Mesenchymal stem cell (in vitro differentiated cells and primary cell): ENCODE data around the gene BPGM.
"Not testable (repeated sequence)": the region's sequence is repeated elsewhere in the genome, so short reads cannot be mapped to it uniquely, and the experiment has no call there.

ENCODE experiments used
- DNase-seq: peaks from one replicate; pipeline ENCODE4 v3.0.0-alpha.2; 2013
- H2AFZ ChIP-seq: one replicate; pipeline ENCODE4 v1.6.1; 2013; ENCODE audit warnings: low read depth, mild to moderate bottlenecking, control low read depth, inconsistent platforms, low read length, moderate library complexity
- H2AK5ac ChIP-seq: 2 replicates; pipeline ENCODE4 v1.6.1; 2013; ENCODE audit warnings: low read length, moderate library complexity, mild to moderate bottlenecking, inconsistent platforms; ENCODE audit not compliant: severe bottlenecking
- H2BK120ac ChIP-seq: one replicate; pipeline ENCODE4 v1.6.1; 2013; ENCODE audit warnings: low read depth, mild to moderate bottlenecking, inconsistent platforms, low read length, moderate library complexity
- H2BK12ac ChIP-seq, 2 experiments: one replicate each; pipeline ENCODE4 v1.6.1; 2013; ENCODE audit warnings: inconsistent platforms in 2 of 2, low read length in 2 of 2, mild to moderate bottlenecking in 2 of 2, moderate library complexity in 2 of 2, control low read depth in 1 of 2
- H2BK15ac ChIP-seq: one replicate; pipeline ENCODE4 v1.6.1; 2013; ENCODE audit warnings: mild to moderate bottlenecking, low read depth, inconsistent platforms; ENCODE audit not compliant: poor library complexity, severe bottlenecking
- H2BK5ac ChIP-seq: 2 replicates; pipeline ENCODE4 v1.6.1; 2013; ENCODE audit warnings: low read depth, mild to moderate bottlenecking, low read length, control low read depth, inconsistent platforms; ENCODE audit not compliant: poor library complexity, severe bottlenecking
- H3K14ac ChIP-seq, 2 experiments: one replicate each; pipeline ENCODE4 v1.6.1; 2013; ENCODE audit warnings: inconsistent platforms in 2 of 2, low read length in 2 of 2, control low read depth in 1 of 2, mild to moderate bottlenecking in 1 of 2, moderate library complexity in 1 of 2
- H3K18ac ChIP-seq, 2 experiments: one replicate each; pipeline ENCODE4 v1.6.1; 2013; ENCODE audit warnings: inconsistent platforms in 2 of 2, low read length in 2 of 2, control low read depth in 1 of 2, low read depth in 1 of 2, mild to moderate bottlenecking in 1 of 2
- H3K23ac ChIP-seq, 2 experiments: one replicate each; pipeline ENCODE4 v1.6.1; 2013; ENCODE audit warnings: inconsistent platforms in 2 of 2, low read length in 2 of 2, mild to moderate bottlenecking in 2 of 2, moderate library complexity in 2 of 2, control low read depth in 1 of 2
- H3K27ac ChIP-seq: 2 replicates; pipeline ENCODE4 v1.5.1; 2013; ENCODE audit warnings: mild to moderate bottlenecking, moderate library complexity, low read length, control low read depth, inconsistent platforms; ENCODE audit not compliant: poor library complexity, severe bottlenecking
- H3K27me3 ChIP-seq, 2 experiments: 2 replicates each; pipeline versions ENCODE4 v1.6.1 to v1.7.0; 2013; ENCODE audit warnings: low read length in 2 of 2, mild to moderate bottlenecking in 2 of 2, moderate library complexity in 2 of 2, control low read depth in 1 of 2, inconsistent platforms in 1 of 2; ENCODE audit not compliant: control insufficient read depth in 1 of 2, insufficient read depth in 1 of 2
- H3K36me3 ChIP-seq, 2 experiments: 2 replicates each; pipeline versions ENCODE4 v1.6.1 to v1.7.0; 2013; ENCODE audit warnings: low read length in 2 of 2, control low read depth in 1 of 2, inconsistent platforms in 1 of 2, low read depth in 1 of 2, mild to moderate bottlenecking in 1 of 2; ENCODE audit not compliant: insufficient read depth in 2 of 2, control insufficient read depth in 1 of 2
- H3K4ac ChIP-seq, 2 experiments: one replicate each; pipeline ENCODE4 v1.6.1; 2013; ENCODE audit warnings: inconsistent platforms in 2 of 2, low read length in 2 of 2, mild to moderate bottlenecking in 2 of 2, moderate library complexity in 2 of 2, control low read depth in 1 of 2, low read depth in 1 of 2
- H3K4me1 ChIP-seq: 2 replicates; pipeline ENCODE4 v1.6.1; 2013; ENCODE audit warnings: low read depth, low read length, control low read depth; ENCODE audit not compliant: control insufficient read depth, insufficient read depth
- H3K4me2 ChIP-seq: 2 replicates; pipeline ENCODE4 v1.6.1; 2013; ENCODE audit warnings: low read length, mild to moderate bottlenecking, inconsistent platforms; ENCODE audit not compliant: poor library complexity, severe bottlenecking
- H3K4me3 ChIP-seq, 2 experiments: 2 replicates each; pipeline versions ENCODE4 v1.5.1 to v1.7.0; 2013; ENCODE audit warnings: low read length in 2 of 2, mild to moderate bottlenecking in 2 of 2, control low read depth in 1 of 2, low read depth in 1 of 2; ENCODE audit not compliant: insufficient read depth in 1 of 2
- H3K79me1 ChIP-seq: replicated peaks from 2 replicates; pipeline ENCODE4 v1.6.1; 2013; ENCODE audit warnings: mild to moderate bottlenecking, control low read depth, low read length, inconsistent platforms; ENCODE audit not compliant: poor library complexity, severe bottlenecking
- H3K9ac ChIP-seq: 2 replicates; pipeline ENCODE4 v1.7.0; 2013; ENCODE audit warnings: mild to moderate bottlenecking, low read length, moderate library complexity
- H3K9me3 ChIP-seq: 2 replicates; pipeline ENCODE4 v1.7.0; 2013; ENCODE audit warnings: mild to moderate bottlenecking, low read length; ENCODE audit not compliant: control insufficient read depth
- H4K8ac ChIP-seq: one replicate; pipeline ENCODE4 v1.6.1; 2013; ENCODE audit warnings: inconsistent platforms, mild to moderate bottlenecking, low read length, moderate library complexity
- H4K91ac ChIP-seq: one replicate; pipeline ENCODE4 v1.6.1; 2013; ENCODE audit warnings: mild to moderate bottlenecking, low read length, inconsistent platforms
- WGBS: methylation state at CpG from one replicate; pipeline ENCODE4 v1.1.7; 2013; ENCODE audit warnings: mixed read lengths; 5-methylcytosine and 5-hydroxymethylcytosine counted together

Gene BPGM

DNA sequence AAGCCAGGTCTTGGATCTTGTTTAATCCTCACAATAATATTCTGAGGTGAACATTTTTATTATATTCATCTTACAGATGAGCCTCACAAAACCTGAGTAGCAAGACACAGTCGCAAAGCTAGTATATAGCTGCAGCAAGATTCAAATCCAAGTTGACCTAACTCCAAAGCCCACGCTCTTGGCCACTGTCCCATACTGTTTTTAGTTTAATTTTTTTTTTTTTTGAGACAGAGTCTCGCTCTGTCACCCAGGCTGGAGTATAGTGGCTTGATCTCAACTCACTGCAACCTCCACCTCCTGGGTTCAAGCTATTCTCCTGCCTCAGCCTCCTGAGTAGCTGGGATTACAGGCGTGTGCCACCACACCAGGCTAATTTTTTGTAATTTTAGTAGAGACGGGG, 42.9 kb downstream of the BPGM start:
- H3K14ac ChIP-seq, H2BK5ac ChIP-seq, H3K9me3 ChIP-seq, H4K91ac ChIP-seq, H2BK120ac ChIP-seq, H3K23ac ChIP-seq, H4K8ac ChIP-seq, DNase-seq, H2BK12ac ChIP-seq, H3K27me3 ChIP-seq, H3K18ac ChIP-seq, H3K79me1 ChIP-seq, H3K27ac ChIP-seq, H2BK15ac ChIP-seq, H2AFZ ChIP-seq, H3K36me3 ChIP-seq, H3K4ac ChIP-seq, H2AK5ac ChIP-seq, H3K4me2 ChIP-seq: not testable (repeated sequence)
- H3K4me3 ChIP-seq = peak overlapping the region in 1 of 2 experiments; percentile 66
- H3K4me1 ChIP-seq = peaks cover 11% of the 10 kb centered on the region
- 95% methylated on average over 5 of the region's 5 CpGs for WGBS
- peak overlapping the region; percentile 85 for H3K9ac ChIP-seq

DNA sequence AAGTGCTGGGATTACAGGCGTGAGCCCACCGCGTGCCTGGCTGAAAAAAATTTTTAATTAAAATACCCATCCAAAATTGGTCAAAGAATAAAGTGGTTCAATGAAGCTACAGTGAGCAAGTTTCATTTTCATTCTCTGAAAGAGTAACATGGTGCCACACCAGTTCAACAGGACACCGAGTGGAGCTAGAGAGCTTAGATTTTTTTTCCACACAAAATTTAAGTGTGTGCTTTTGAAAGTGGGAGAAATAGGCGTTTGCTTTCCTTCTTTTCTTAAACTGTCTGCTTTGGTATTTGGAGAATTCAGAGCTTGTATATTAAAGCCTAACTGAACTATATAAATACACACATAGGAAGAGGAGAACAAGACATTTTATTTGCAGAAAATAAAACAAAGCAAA, 43.4 kb downstream of the BPGM start:
- peak overlapping the region in 1 of 2 experiments; percentile 66 for H3K4me3 ChIP-seq
- peaks cover 11% of the 10 kb centered on the region for H3K4me1 ChIP-seq
- no peak overlapping the region for H2BK15ac ChIP-seq
- no peaks in the 10 kb centered on the region for H3K79me1 ChIP-seq
- H3K9me3 ChIP-seq = no peaks in the 10 kb centered on the region
- DNase-seq = peak; percentile 78
- no peak overlapping the region for H2AK5ac ChIP-seq
- no peak overlapping the region for H3K4ac ChIP-seq
- H4K8ac ChIP-seq = no peak overlapping the region
- H3K4me2 ChIP-seq = no peak overlapping the region
- no peak overlapping the region for H2BK120ac ChIP-seq
- H3K27ac ChIP-seq = no peak overlapping the region
- no peaks in the 10 kb centered on the region for H3K36me3 ChIP-seq
- H2AFZ ChIP-seq = no peak overlapping the region
- no peaks in the 10 kb centered on the region for H3K27me3 ChIP-seq
- WGBS = 83% methylated on average over 1 of the region's 5 CpGs
- H3K14ac ChIP-seq = no peak overlapping the region
- H3K18ac ChIP-seq = no peak overlapping the region
- H3K9ac ChIP-seq = peak overlapping the region; percentile 85
- no peak overlapping the region for H2BK5ac ChIP-seq
- no peak overlapping the region for H3K23ac ChIP-seq
- H2BK12ac ChIP-seq = no peak overlapping the region
- H4K91ac ChIP-seq = no peak overlapping the region

DNA sequence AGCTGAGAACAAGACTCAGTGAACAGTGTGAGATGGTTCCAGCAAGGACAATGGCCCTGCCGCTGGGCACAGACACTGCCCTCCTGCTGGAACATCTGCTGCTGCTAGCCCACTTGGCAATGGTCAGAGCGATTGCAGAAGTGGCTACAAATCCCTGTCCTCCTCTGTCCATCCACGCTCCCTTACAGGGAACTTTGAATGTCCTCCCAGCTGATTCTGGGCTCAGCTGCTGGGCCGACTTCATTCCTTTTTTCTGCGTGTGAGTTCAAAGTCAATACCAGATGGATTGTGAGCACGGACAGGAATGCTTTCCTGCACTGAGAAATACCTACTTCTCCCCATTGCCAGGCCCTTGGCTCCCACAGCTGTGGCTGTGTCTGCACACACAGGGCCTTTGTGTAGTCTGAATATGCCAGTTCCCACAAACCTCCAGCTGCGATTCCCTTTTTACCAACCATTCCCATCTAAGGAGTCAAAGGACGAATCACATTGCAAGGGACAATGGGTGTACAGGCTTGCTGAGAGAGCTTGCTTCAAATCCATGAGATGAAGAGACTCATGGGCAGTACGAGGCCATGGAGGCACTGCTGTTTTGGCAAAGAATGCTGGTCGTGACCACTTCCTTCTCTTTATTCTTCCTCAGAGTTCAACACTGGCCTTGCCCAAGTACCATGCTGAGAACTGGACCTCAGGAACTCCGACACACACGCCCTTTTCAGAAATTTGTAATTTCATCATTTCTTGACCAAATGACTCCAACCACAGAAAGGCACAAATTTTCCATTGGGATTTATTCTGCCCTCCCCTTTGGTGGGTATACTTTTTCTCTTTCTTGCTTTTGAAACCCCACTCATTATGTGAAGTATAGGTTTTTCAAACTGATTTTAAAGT, 44.2 kb downstream of the BPGM start:
- no peaks in the 10 kb centered on the region for H3K27me3 ChIP-seq
- 93% methylated on average over 11 of the region's 12 CpGs for WGBS

DNA sequence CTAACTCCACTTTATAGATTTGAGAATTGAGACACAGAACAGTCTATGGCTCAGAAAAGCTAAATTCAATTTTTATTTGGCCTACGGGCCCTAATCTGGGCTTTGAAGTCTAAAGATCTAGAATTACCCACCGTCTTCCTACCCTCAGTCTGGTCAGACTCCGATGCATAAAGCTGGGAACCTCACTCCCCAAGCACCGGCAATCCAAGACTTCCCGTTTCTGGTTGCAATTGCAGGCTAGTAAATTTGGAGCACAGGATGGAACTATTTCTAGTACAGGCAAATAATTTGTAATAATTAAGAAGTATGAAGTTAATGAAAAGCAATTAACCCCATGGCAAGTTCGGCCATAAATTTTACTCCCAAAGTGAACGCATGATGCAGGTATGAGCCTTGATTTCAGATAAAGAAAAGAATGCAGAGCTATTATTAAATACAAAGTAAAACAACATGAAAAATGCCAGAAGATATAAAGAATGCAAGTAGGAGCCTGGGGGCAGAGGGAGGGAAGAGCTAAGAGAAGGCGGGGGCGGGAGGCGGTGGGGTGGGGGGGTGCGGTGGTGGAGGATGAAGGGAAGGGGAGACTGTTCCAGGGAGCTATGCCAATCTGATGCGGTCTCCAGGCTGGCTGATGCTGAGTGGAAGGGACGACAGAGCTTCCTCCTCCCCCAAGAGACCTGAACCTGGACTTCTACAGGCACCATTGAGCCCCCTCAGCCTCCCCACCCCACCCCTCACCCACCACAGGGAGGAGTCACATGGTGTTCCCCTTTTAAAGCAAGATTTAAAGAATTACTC, 45.1 kb downstream of the BPGM start:
- no peak overlapping the region for H2AFZ ChIP-seq
- H3K14ac ChIP-seq = no peak overlapping the region
- no peaks in the 10 kb centered on the region for H3K36me3 ChIP-seq
- peak overlapping the region; percentile 74 for H3K9ac ChIP-seq
- H4K91ac ChIP-seq = no peak overlapping the region
- H3K9me3 ChIP-seq = no peaks in the 10 kb centered on the region
- no peak overlapping the region for H2AK5ac ChIP-seq
- H3K4me3 ChIP-seq = no peak overlapping the region
- WGBS = 92% methylated on average over 7 of the region's 13 CpGs
- H2BK120ac ChIP-seq = peak overlapping the region; percentile 83
- H3K4me2 ChIP-seq = no peak overlapping the region
- H3K18ac ChIP-seq = no peak overlapping the region
- H3K27ac ChIP-seq = no peak overlapping the region
- peak overlapping the region in 1 of 2 experiments; percentile 15 for H3K4ac ChIP-seq
- H2BK15ac ChIP-seq = no peak overlapping the region
- no peak overlapping the region for H4K8ac ChIP-seq
- H2BK12ac ChIP-seq = no peak overlapping the region
- no peak overlapping the region for H2BK5ac ChIP-seq
- no peak for DNase-seq
- H3K4me1 ChIP-seq = peaks cover 13% of the 10 kb centered on the region
- no peak overlapping the region for H3K23ac ChIP-seq
- no peaks in the 10 kb centered on the region for H3K27me3 ChIP-seq
- H3K79me1 ChIP-seq = no peaks in the 10 kb centered on the region

More for the DNA sequence above, 44.2 kb downstream of the BPGM start:
- Histone ChIP-seq H2BK12ac (peak overlapping the region; percentile 94 to 96), H2BK5ac (peak overlapping the region; percentile 11), H3K79me1 (no peaks in the 10 kb centered on the region), H3K18ac (peak overlapping the region; percentile 82 to 83), H3K27ac (peak overlapping the region; percentile 61), H3K9ac (peak overlapping the region; percentile 85), H3K23ac (peak overlapping the region in 1 of 2 experiments; percentile 46), H2BK120ac (peak overlapping the region; percentile 21), H4K91ac (peak overlapping the region; percentile 89), H3K4ac (peak overlapping the region; percentile 56 to 92), H2BK15ac (peak overlapping the region; percentile 77), H2AFZ (peak overlapping the region; percentile 18), H3K4me1 (peaks cover 13% of the 10 kb centered on the region), H3K4me2 (no peak overlapping the region), H2AK5ac (peak overlapping the region; percentile 28), H3K4me3 (no peak overlapping the region), H3K14ac (peak overlapping the region in 1 of 2 experiments; percentile 72), H4K8ac (peak overlapping the region; percentile 41), H3K36me3 (no peaks in the 10 kb centered on the region), H3K9me3 (no peaks in the 10 kb centered on the region)
- DNase-seq = no peak
